Measurements from ENCODE around the gene FGD5.

DNA sequence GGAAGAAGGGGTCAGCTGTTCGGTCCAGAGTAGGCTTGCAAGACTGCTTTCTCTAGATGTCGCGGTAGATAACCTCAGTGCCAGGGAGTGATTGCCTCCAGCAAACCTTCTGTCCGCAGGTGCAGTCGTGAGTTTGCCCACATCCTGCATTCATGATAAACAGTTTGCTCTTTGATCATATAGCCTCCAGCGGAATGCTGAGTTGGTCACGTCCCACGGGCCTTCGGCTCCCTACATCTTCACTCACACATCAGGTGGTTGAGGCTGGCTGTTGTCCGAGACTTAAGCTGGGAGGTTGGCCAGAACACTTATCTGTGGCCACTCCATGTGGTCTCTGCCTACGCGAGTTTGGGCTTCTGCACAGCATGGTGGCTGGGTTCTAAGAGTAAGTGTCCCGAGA, 66.5 kb downstream of the FGD5 start:
- TF ChIP-seq, protein P1, sequence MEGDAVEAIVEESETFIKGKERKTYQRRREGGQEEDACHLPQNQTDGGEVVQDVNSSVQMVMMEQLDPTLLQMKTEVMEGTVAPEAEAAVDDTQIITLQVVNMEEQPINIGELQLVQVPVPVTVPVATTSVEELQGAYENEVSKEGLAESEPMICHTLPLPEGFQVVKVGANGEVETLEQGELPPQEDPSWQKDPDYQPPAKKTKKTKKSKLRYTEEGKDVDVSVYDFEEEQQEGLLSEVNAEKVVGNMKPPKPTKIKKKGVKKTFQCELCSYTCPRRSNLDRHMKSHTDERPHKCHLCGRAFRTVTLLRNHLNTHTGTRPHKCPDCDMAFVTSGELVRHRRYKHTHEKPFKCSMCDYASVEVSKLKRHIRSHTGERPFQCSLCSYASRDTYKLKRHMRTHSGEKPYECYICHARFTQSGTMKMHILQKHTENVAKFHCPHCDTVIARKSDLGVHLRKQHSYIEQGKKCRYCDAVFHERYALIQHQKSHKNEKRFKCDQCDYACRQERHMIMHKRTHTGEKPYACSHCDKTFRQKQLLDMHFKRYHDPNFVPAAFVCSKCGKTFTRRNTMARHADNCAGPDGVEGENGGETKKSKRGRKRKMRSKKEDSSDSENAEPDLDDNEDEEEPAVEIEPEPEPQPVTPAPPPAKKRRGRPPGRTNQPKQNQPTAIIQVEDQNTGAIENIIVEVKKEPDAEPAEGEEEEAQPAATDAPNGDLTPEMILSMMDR (conservative IDR thresholded peaks at IDR 0.05; ENCODE audit: low read depth, low read length) = no peak
- TF ChIP-seq EZH2 (IDR thresholded peaks at IDR 0.05; ENCODE audit: borderline replicate concordance, low read depth, low read length, poor library complexity, severe bottlenecking) = no peak

Measured in A673 (cell line).